Measurements from ENCODE around the gene OTOG.

DNA sequence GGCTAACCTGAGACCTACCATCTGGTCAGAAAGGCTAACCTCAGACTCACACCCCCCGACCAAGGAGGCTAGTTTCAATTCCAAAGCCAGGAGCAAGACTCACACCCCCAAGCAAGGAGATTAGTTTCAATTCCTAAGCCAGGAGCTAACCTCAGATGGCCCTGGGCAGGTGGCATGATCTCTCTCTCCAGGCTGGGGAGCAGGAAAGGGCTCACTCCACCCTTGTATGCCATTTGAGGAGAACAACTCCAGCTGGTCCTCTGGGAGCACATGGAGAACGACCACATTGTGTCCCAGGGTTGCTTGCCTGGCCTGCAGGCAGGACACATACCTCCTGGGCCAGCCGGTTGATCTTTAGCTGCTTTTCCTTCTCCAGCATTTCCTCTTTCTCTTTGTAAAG lies 35.5 kb upstream of the OTOG start:
- TF ChIP-seq, protein P1, sequence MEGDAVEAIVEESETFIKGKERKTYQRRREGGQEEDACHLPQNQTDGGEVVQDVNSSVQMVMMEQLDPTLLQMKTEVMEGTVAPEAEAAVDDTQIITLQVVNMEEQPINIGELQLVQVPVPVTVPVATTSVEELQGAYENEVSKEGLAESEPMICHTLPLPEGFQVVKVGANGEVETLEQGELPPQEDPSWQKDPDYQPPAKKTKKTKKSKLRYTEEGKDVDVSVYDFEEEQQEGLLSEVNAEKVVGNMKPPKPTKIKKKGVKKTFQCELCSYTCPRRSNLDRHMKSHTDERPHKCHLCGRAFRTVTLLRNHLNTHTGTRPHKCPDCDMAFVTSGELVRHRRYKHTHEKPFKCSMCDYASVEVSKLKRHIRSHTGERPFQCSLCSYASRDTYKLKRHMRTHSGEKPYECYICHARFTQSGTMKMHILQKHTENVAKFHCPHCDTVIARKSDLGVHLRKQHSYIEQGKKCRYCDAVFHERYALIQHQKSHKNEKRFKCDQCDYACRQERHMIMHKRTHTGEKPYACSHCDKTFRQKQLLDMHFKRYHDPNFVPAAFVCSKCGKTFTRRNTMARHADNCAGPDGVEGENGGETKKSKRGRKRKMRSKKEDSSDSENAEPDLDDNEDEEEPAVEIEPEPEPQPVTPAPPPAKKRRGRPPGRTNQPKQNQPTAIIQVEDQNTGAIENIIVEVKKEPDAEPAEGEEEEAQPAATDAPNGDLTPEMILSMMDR (IDR thresholded peaks at IDR 0.05) = no peak
- no peak for TF ChIP-seq ZFX (IDR thresholded peaks at IDR 0.05; ENCODE audit: borderline replicate concordance)

All from 22Rv1 (cell line).